ENCODE data around the gene RAPGEF2.
A peak's percentile ranks its signal among the peaks of the same experiment; 100 is the strongest.

Gene RAPGEF2

DNA sequence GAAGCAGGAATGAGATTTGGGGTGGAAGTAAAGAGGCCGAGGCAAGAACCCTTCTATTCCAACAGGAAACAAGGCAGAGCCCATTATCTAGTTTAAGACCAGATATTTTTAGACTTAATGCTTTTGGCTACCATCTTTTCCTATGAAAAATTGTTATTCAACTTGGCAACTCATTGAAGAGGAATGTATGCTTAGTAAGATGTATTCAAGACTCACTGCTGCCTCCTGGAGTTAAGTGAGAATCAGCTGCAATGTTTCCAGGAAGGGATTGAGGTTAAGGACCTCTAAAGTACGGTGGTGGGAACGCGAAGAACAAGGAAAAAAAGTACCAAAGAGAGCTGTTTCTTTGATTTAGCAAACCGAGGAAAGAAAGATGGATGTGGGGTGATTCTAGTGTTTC, 89.1 kb downstream of the RAPGEF2 start:
- Histone ChIP-seq H3K36me3 (ENCODE audit: low read length) (peaks cover 6% of the 10 kb centered on the region; the same call in 1 of the 2 replicates), H2AFZ (ENCODE audit: low read depth, low read length, severe bottlenecking) (no peak overlapping the region), H3K4me3 (ENCODE audit: insufficient read depth, low read length, poor library complexity, severe bottlenecking) (no peak overlapping the region), H3K9me2 (replicated peaks; ENCODE audit: insufficient read depth, low read length) (no peaks in the 10 kb centered on the region), H3K27me3 (ENCODE audit: low read length) (no peaks in the 10 kb centered on the region), H3K9ac (ENCODE audit: low read length) (no peak overlapping the region), H3K4me2 (ENCODE audit: low read depth, low read length, poor library complexity, severe bottlenecking) (no peak overlapping the region), H3F3A (ENCODE audit: insufficient read depth) (no peaks in the 10 kb centered on the region), H4K20me1 (ENCODE audit: low read depth, low read length) (no peaks in the 10 kb centered on the region), H3K27ac (ENCODE audit: low read depth, low read length) (no peak overlapping the region), H3K9me3 (ENCODE audit: insufficient read depth, low read length) (no peaks in the 10 kb centered on the region), H3K79me2 (ENCODE audit: insufficient read depth, low read length) (no peaks in the 10 kb centered on the region)
- TF ChIP-seq EZH2phosphoT487 (conservative IDR thresholded peaks at IDR 0.05; ENCODE audit: low read length) = no peak
- TF ChIP-seq CTCF (IDR thresholded peaks at IDR 0.05; ENCODE audit: insufficient read depth, low read length, poor library complexity, severe bottlenecking) = peak; percentile 9

DNA sequence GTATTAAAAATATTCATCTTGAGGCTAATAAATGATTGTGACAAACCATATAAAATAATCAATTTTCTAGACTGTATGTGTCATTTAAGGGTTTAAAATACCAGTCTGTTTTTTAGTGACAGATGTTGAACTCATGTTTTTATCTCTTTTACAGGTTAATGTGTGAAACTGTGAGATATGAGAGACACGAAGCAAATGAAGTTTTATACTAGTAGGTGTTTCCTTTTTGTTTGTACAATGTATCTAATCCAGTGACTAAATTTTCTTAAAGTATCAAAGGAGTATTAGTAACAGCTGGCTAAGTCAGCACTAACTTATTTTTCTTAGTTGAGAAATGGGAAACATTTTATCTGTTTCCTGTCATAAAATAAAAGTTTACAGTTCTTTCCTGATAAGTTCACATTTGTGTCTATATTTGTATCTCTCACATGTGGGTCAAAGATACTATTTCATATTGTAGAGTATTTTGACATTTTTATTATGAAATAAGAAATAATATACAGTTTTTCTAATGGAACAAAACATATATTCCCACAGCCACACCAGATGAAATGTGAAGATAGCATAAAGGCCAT, 90.3 kb downstream of the RAPGEF2 start:
- Histone ChIP-seq H2AFZ (ENCODE audit: low read depth, low read length, severe bottlenecking) (no peak overlapping the region), H3K36me3 (ENCODE audit: low read length) (peaks cover 2% of the 10 kb centered on the region; the same call in 1 of the 2 replicates), H3K27me3 (ENCODE audit: low read length) (no peaks in the 10 kb centered on the region), H3K79me2 (ENCODE audit: insufficient read depth, low read length) (no peaks in the 10 kb centered on the region), H3K4me3 (ENCODE audit: insufficient read depth, low read length, poor library complexity, severe bottlenecking) (no peak overlapping the region), H3K4me2 (ENCODE audit: low read depth, low read length, poor library complexity, severe bottlenecking) (no peak overlapping the region), H3K9ac (ENCODE audit: low read length) (no peak overlapping the region), H3K9me2 (replicated peaks; ENCODE audit: insufficient read depth, low read length) (no peaks in the 10 kb centered on the region), H3F3A (ENCODE audit: insufficient read depth) (no peaks in the 10 kb centered on the region), H3K27ac (ENCODE audit: low read depth, low read length) (no peak overlapping the region), H4K20me1 (ENCODE audit: low read depth, low read length) (no peaks in the 10 kb centered on the region), H3K9me3 (ENCODE audit: insufficient read depth, low read length) (no peaks in the 10 kb centered on the region)
- no peak for TF ChIP-seq CTCF (IDR thresholded peaks at IDR 0.05; ENCODE audit: insufficient read depth, low read length, poor library complexity, severe bottlenecking)
- TF ChIP-seq EZH2phosphoT487 (conservative IDR thresholded peaks at IDR 0.05; ENCODE audit: low read length) = no peak

GRCh38 chr4:159195361-159195769, 92.5 kb downstream of the RAPGEF2 start:
- TF ChIP-seq EZH2phosphoT487 (conservative IDR thresholded peaks at IDR 0.05; ENCODE audit: low read length) = no peak
- no peak for TF ChIP-seq CTCF (IDR thresholded peaks at IDR 0.05; ENCODE audit: insufficient read depth, low read length, poor library complexity, severe bottlenecking)
- Histone ChIP-seq H3K27me3 (ENCODE audit: low read length) (no peaks in the 10 kb centered on the region), H3K9ac (ENCODE audit: low read length) (no peak overlapping the region), H3F3A (ENCODE audit: insufficient read depth) (no peaks in the 10 kb centered on the region), H3K36me3 (ENCODE audit: low read length) (no peaks in the 10 kb centered on the region), H2AFZ (ENCODE audit: low read depth, low read length, severe bottlenecking) (no peak overlapping the region), H3K9me3 (ENCODE audit: insufficient read depth, low read length) (no peaks in the 10 kb centered on the region), H3K4me2 (ENCODE audit: low read depth, low read length, poor library complexity, severe bottlenecking) (no peak overlapping the region), H3K9me2 (replicated peaks; ENCODE audit: insufficient read depth, low read length) (no peaks in the 10 kb centered on the region), H3K27ac (ENCODE audit: low read depth, low read length) (no peak overlapping the region), H4K20me1 (ENCODE audit: low read depth, low read length) (no peaks in the 10 kb centered on the region), H3K79me2 (ENCODE audit: insufficient read depth, low read length) (no peaks in the 10 kb centered on the region), H3K4me3 (ENCODE audit: insufficient read depth, low read length, poor library complexity, severe bottlenecking) (no peak overlapping the region)
